ENCODE data around the gene WNT9B. TPM values are rescaled to one million over a fixed set of nuclear protein-coding genes. Genes with fewer than 3 reads are reported as not detected.
A peak's percentile ranks its signal among the peaks of the same experiment; 100 is the strongest.

WNT9B gene
- total and polyA plus RNA-seq, 5 donors from 2014 or later = not detected

DNA sequence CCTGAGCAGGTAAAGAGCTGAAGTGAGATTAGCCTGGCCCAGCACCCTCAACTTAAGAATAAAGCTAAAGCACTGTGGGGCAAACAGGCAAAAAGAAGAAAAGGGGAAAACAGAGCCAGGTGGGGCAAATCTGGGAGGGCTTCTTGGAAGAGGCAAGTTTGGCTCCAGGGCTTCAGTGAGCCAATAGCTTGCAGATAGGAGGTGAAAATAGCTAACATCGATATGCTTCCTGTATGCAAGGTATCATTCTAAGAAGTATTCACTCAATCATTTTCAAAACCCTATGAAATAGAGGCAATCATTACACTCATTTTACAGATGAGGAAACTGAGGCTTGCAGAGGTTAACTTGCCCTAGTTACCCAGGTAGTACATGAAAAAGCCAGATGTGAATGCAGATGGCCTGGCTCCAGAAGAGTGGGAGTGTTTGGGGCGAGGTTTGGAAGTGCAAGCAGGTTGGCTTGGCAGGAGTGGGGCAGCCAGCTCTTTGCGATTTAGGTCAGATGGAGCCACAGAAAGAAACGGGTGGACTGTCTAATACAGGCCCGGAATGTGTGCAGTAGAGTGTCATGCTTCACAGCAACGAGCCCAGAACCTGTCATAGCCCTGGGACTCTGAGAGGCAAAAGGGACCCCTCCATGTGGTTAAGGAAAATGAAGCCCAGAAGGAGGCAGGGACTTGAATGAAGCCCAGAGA, 38.6 kb upstream of the WNT9B start:
- Histone ChIP-seq H3K27me3 (ENCODE audit: control insufficient read depth, insufficient read depth, low read length) (peaks cover 21% of the 10 kb centered on the region), H3K9me3 (ENCODE audit: control insufficient read depth in 2 of 2, low read length in 2 of 2) (no peaks in the 10 kb centered on the region), H3K27ac (ENCODE audit: insufficient read depth, low read length, poor library complexity, severe bottlenecking) (no peak overlapping the region), H3K4me1 (ENCODE audit: control insufficient read depth, insufficient read depth, low read length, poor library complexity, severe bottlenecking) (peaks cover 3% of the 10 kb centered on the region), H3K4me3 (ENCODE audit: low read depth, low read length) (no peak overlapping the region), H3K36me3 (ENCODE audit: control insufficient read depth, insufficient read depth, low read length) (no peaks in the 10 kb centered on the region)
- Mint-ChIP-seq H3K9me3 (peaks cover 0 to 3% (median 0%) of the 10 kb centered on the region in 7 donors), H3K36me3 (no peaks in the 10 kb centered on the region), H3K27me3 (peaks cover 34% of the 10 kb centered on the region), H3K27ac (no peak overlapping the region), H3K4me3 (no peak overlapping the region), H3K4me1 (peaks cover 0 to 12% (median 3%) of the 10 kb centered on the region in 4 donors)
- DNase-seq (no peak), ATAC-seq (ENCODE audit: low read depth in 2 of 2) (no peak)

DNA sequence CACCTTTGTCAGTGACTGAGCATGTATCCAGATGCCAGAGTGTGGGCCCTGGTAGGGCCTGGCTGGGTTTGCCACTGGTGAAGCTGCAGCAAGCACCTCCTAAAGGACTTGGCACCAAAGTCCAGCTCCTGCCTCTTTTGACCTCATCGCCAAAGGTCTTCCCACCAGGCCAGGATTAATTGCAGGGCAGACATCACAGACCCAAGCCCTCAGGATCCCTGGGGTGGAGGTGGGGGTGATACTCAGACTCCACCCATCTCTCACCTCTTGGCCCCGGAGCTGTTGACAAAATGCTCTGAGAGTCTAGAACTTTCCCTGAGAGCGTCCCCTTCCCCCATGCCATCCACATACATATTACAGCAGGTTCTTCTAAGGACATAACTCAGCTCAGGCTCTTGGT, 37.5 kb upstream of the WNT9B start:
- Mint-ChIP-seq H3K36me3 (no peaks in the 10 kb centered on the region), H3K27me3 (peaks cover 40% of the 10 kb centered on the region), H3K27ac (no peak overlapping the region), H3K4me3 (no peak overlapping the region), H3K4me1 (peaks cover 0 to 19% (median 7%) of the 10 kb centered on the region in 4 donors), H3K9me3 (peaks cover 0 to 3% (median 0%) of the 10 kb centered on the region in 7 donors)
- DNase-seq (no peak), ATAC-seq (ENCODE audit: low read depth in 2 of 2) (no peak)
- Histone ChIP-seq H3K9me3 (ENCODE audit: control insufficient read depth in 2 of 2, low read length in 2 of 2) (no peaks in the 10 kb centered on the region), H3K36me3 (ENCODE audit: control insufficient read depth, insufficient read depth, low read length) (no peaks in the 10 kb centered on the region), H3K27me3 (ENCODE audit: control insufficient read depth, insufficient read depth, low read length) (peaks cover 21% of the 10 kb centered on the region), H3K4me3 (ENCODE audit: low read depth, low read length) (no peak overlapping the region), H3K27ac (ENCODE audit: insufficient read depth, low read length, poor library complexity, severe bottlenecking) (no peak overlapping the region), H3K4me1 (ENCODE audit: control insufficient read depth, insufficient read depth, low read length, poor library complexity, severe bottlenecking) (peaks cover 13% of the 10 kb centered on the region)

GRCh38 chr17:46814446-46814845, 36.9 kb upstream of the WNT9B start:
- peaks cover 0 to 22% (median 7%) of the 10 kb centered on the region in 4 donors for H3K4me1 Mint-ChIP-seq
- H3K27ac Mint-ChIP-seq = no peak overlapping the region
- peaks cover 19% of the 10 kb centered on the region for H3K4me1 ChIP-seq (ENCODE audit: control insufficient read depth, insufficient read depth, low read length, poor library complexity, severe bottlenecking)
- DNase-seq (no peak), ATAC-seq (ENCODE audit: low read depth in 2 of 2) (no peak)
- no peaks in the 10 kb centered on the region for H3K36me3 ChIP-seq (ENCODE audit: control insufficient read depth, insufficient read depth, low read length)
- no peak overlapping the region for H3K4me3 ChIP-seq (ENCODE audit: low read depth, low read length)
- no peaks in the 10 kb centered on the region for H3K36me3 Mint-ChIP-seq
- H3K27me3 ChIP-seq (ENCODE audit: control insufficient read depth, insufficient read depth, low read length) = peaks cover 21% of the 10 kb centered on the region
- H3K27me3 Mint-ChIP-seq = peaks cover 43% of the 10 kb centered on the region
- H3K4me3 Mint-ChIP-seq = no peak overlapping the region
- no peaks in the 10 kb centered on the region for H3K9me3 ChIP-seq (ENCODE audit: control insufficient read depth in 2 of 2, low read length in 2 of 2)
- H3K9me3 Mint-ChIP-seq = peaks cover 0 to 3% (median 0%) of the 10 kb centered on the region in 7 donors
- no peak overlapping the region for H3K27ac ChIP-seq (ENCODE audit: insufficient read depth, low read length, poor library complexity, severe bottlenecking)

- no peak for ATAC-seq (ENCODE audit: low read depth in 2 of 2)
- no peak overlapping the region for H3K27ac Mint-ChIP-seq
- DNase-seq = peak in 1 of 3 donors; percentile 7
- H3K4me3 ChIP-seq (ENCODE audit: low read depth, low read length) = no peak overlapping the region
- peaks cover 21% of the 10 kb centered on the region for H3K27me3 ChIP-seq (ENCODE audit: control insufficient read depth, insufficient read depth, low read length)
- no peaks in the 10 kb centered on the region for H3K9me3 ChIP-seq (ENCODE audit: control insufficient read depth in 2 of 2, low read length in 2 of 2)
- peaks cover 26% of the 10 kb centered on the region for H3K4me1 ChIP-seq (ENCODE audit: control insufficient read depth, insufficient read depth, low read length, poor library complexity, severe bottlenecking)
- peaks cover 0 to 30% (median 7%) of the 10 kb centered on the region in 4 donors for H3K4me1 Mint-ChIP-seq
- H3K9me3 Mint-ChIP-seq = peaks cover 0 to 3% (median 0%) of the 10 kb centered on the region in 7 donors
- no peak overlapping the region for H3K4me3 Mint-ChIP-seq
- H3K36me3 ChIP-seq (ENCODE audit: control insufficient read depth, insufficient read depth, low read length) = no peaks in the 10 kb centered on the region
- no peak overlapping the region for H3K27ac ChIP-seq (ENCODE audit: insufficient read depth, low read length, poor library complexity, severe bottlenecking)
- H3K36me3 Mint-ChIP-seq = no peaks in the 10 kb centered on the region
- H3K27me3 Mint-ChIP-seq = peaks cover 55% of the 10 kb centered on the region
These were observed 35.7 kb upstream of the WNT9B start for GRCh38 chr17:46815474-46816353.

DNA sequence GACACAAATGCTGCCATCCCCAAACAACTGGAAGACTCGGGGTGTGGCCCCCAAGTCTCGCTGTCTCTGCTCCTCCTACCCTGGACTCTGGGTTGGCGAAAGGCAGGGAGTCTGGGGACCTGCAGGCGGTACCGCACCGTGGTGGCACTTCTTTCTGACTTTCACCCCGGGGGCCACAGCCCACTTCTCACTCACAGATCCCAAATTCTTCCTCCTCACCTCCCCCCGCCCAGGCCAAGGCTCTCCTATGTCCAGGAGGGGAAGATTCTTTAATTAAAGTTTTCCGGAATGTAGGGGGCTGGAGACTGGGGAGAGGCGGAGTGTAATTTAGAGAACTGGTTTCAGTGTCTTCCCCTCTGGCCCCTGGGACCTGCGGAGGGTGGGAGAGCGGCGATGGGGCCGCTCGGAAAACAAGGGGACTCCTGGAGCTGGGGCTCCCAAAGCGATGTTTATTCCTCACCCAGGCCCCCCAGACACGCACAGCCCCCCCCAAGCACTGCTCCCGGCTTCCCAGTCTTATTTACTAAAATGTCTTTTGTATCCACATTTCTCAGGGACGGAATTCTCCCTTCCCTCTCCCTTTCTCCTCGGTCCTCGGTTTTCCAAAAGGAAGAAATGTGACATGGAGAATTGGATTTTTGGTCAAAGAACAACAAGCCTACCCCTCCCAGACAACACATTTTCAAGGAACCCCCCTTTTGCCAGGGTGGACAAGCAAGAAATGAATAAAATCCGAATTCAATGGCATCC, 34.1 kb upstream of the WNT9B start:
- DNase-seq (no peak), ATAC-seq (ENCODE audit: low read depth in 2 of 2) (no peak)
- Mint-ChIP-seq H3K9me3 (peaks cover 0 to 3% (median 0%) of the 10 kb centered on the region in 7 donors), H3K27me3 (peaks cover 70% of the 10 kb centered on the region), H3K27ac (no peak overlapping the region), H3K4me3 (peak overlapping the region; percentile 0 to 84 (median 62)), H3K4me1 (peaks cover 0 to 38% (median 7%) of the 10 kb centered on the region in 4 donors), H3K36me3 (no peaks in the 10 kb centered on the region)
- Histone ChIP-seq H3K27me3 (ENCODE audit: control insufficient read depth, insufficient read depth, low read length) (peaks cover 28% of the 10 kb centered on the region), H3K27ac (ENCODE audit: insufficient read depth, low read length, poor library complexity, severe bottlenecking) (no peak overlapping the region), H3K4me3 (ENCODE audit: low read depth, low read length) (no peak overlapping the region), H3K4me1 (ENCODE audit: control insufficient read depth, insufficient read depth, low read length, poor library complexity, severe bottlenecking) (peaks cover 27% of the 10 kb centered on the region), H3K36me3 (ENCODE audit: control insufficient read depth, insufficient read depth, low read length) (no peaks in the 10 kb centered on the region), H3K9me3 (ENCODE audit: control insufficient read depth in 2 of 2, low read length in 2 of 2) (no peaks in the 10 kb centered on the region)

DNA sequence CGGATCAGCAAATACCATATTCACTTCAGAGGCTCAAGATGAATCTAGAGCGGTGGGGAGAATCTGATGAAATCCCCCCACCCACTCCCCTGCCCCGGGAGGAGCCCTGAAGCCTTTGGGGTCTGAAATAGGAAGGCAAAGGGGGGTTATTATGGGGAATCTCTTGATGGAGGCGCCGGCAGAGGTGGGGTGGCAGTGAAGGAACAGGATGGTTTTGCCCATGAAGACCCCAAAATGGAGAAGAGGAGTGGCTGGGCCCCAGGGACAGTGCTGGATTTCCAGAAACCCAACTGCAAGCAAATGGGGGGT, 33.5 kb upstream of the WNT9B start:
- Histone ChIP-seq H3K27ac (ENCODE audit: insufficient read depth, low read length, poor library complexity, severe bottlenecking) (no peak overlapping the region), H3K36me3 (ENCODE audit: control insufficient read depth, insufficient read depth, low read length) (no peaks in the 10 kb centered on the region), H3K4me3 (ENCODE audit: low read depth, low read length) (no peak overlapping the region), H3K9me3 (ENCODE audit: control insufficient read depth in 2 of 2, low read length in 2 of 2) (no peaks in the 10 kb centered on the region), H3K4me1 (ENCODE audit: control insufficient read depth, insufficient read depth, low read length, poor library complexity, severe bottlenecking) (peaks cover 30% of the 10 kb centered on the region), H3K27me3 (ENCODE audit: control insufficient read depth, insufficient read depth, low read length) (peaks cover 28% of the 10 kb centered on the region)
- H3K27me3 Mint-ChIP-seq = peaks cover 70% of the 10 kb centered on the region
- peaks cover 0 to 38% (median 7%) of the 10 kb centered on the region in 4 donors for H3K4me1 Mint-ChIP-seq
- no peak for ATAC-seq (ENCODE audit: low read depth in 2 of 2)
- H3K4me3 Mint-ChIP-seq = peak overlapping the region in 3 of 4 donors; percentile 53 to 84 (median 71)
- no peak for DNase-seq
- no peak overlapping the region for H3K27ac Mint-ChIP-seq
- peaks cover 0 to 3% (median 0%) of the 10 kb centered on the region in 7 donors for H3K9me3 Mint-ChIP-seq
- no peaks in the 10 kb centered on the region for H3K36me3 Mint-ChIP-seq

GRCh38 chr17:46818316-46818928, 33.0 kb upstream of the WNT9B start, which contains the start of gene WNT3:
WNT3 (minus strand) TSS chr17:46818692; CDS start chr17:46818597, 95 bp downstream.
- no peak within 1 kb of the TSS for H3K27ac ChIP-seq (ENCODE audit: insufficient read depth, low read length, poor library complexity, severe bottlenecking)
- H3K9me3 Mint-ChIP-seq = no peaks in the 10 kb centered on the region
- no peak within 1 kb of the TSS for H3K27ac Mint-ChIP-seq
- no peaks in the 10 kb centered on the region for H3K9me3 ChIP-seq (ENCODE audit: control insufficient read depth in 2 of 2, low read length in 2 of 2)
- peaks cover 30% of the 10 kb centered on the region for H3K4me1 ChIP-seq (ENCODE audit: control insufficient read depth, insufficient read depth, low read length, poor library complexity, severe bottlenecking)
- H3K4me1 Mint-ChIP-seq = peaks cover 0 to 38% (median 7%) of the 10 kb centered on the region in 4 donors
- no peak within 1 kb of the TSS for H3K4me3 ChIP-seq (ENCODE audit: low read depth, low read length)
- ATAC-seq (ENCODE audit: low read depth in 2 of 2) (peak; percentile 35 to 67), DNase-seq (peak; percentile 7 to 70 (median 28))
- peaks cover 28% of the 10 kb centered on the region for H3K27me3 ChIP-seq (ENCODE audit: control insufficient read depth, insufficient read depth, low read length)
- H3K36me3 Mint-ChIP-seq = no peaks in the 10 kb centered on the region
- H3K27me3 Mint-ChIP-seq = peaks cover 67% of the 10 kb centered on the region
- peak within 1 kb of the TSS; percentile 65 to 86 (median 80) for H3K4me3 Mint-ChIP-seq
- H3K36me3 ChIP-seq (ENCODE audit: control insufficient read depth, insufficient read depth, low read length) = no peaks in the 10 kb centered on the region

Data from CD4-positive, CD25-positive, alpha-beta regulatory T cell (primary cell).